NCI-H2107 treated with DMSO at 0.1 percent for 48 hours (cell line): ENCODE results near the gene NGDN.

Source experiments
- DNase-seq: peaks from one replicate; lab custom pipeline; 2025; ENCODE audit not compliant: unreplicated experiment; lab: John Stamatoyannopoulos, UW

Gene NGDN

DNA sequence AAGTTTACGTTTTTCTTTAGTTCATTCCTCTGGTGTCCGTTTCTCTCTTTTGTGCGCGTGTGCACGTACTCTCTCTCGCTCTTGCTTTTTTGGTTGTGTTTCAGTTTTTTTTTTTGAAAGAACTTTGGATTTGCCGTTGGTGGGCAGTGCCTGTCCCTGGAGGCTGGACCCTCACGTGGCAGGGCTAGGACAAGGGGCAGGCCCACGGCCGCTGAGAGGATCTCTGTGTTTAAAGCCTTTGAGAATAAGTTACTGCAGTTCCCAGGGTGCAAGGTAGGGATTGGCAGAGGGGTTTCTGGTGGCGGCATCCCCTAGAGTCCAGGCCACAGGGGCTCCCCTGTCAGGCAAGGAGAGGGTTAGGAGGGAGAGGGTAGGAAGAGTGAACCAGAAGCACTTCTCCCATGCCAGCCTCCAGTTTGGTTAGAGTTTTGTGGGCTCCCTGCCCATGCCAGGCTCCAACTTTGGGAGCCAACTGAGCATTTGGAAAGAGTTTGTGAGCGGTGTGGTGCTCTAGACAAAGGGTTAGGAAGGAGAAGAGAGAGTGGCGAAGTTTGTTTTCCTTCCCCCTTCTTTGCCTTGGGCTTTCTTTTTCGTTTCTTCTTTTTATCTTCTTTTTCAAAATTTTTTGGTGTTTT, 51.5 kb downstream of the NGDN start:
- DNase-seq = no peak

DNA sequence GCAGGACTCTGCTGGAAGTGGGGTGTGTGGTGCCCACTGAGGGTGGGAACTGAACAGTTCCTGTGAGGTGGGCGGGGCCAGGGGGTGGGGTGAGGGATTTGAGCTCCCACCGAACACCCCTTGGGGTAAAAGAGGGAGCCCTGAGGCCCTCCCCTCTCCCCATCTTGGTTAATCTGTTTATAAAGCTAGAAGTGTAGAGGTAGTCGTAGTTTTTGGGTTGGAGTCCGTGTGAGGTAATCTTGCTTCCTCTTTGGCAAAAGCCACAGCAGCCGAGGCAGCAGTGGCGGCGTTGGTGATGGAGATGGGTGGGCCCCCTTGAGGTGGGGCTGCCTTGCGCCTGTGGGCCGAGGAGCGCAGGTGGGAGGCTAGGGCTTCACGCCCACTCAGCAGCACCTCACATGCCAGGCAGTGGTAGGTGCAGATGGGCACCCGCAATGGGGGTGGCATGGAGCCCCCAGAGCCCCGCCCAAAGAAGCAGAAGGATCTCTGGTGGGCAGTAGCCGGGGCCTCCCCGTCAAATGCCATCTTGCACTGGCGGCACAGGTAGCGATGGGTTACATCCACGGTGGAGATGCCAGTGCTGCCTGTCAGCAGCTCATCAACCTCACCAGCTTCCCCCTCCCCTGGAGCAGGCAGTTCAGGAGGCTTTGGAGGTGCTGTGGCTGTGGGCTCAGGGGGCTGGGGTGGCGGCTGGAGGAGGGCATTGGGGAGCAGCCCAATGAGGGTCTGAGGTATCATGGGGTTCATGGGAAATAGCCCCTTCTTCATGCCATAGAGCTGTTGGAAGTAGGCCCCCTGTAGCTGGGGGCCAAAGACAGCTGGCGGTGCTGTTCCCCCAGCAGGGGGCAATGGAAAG, 52.5 kb downstream of the NGDN start:
- DNase-seq = no peak

DNA sequence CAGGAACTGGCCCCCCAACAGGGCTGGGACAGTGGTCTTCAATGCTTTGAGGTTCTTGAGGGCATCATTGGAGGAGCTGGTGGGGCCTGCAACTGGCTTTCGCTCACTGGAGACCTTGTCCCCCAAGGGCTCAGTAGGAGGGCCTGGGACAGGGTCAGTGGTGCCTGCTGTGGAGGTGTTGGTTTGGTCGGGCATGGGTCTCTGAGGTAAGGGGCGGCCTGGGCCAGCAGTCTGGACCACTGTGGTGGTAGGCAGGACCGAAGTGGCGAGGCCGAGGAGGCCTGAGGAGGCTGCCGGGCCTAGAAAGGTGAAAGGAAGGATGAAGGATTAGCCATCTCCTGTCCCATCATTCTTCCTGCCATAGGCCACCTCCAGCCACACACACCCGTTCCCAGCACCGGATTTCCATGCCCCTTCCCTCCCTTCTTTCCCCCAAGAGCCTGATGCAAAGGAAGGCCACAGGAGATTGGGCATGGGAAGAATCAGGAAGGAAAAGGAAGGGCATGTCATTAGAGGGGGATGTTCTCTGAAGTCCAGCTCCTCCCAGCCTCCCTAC, 53.2 kb downstream of the NGDN start:
- no peak for DNase-seq

DNA sequence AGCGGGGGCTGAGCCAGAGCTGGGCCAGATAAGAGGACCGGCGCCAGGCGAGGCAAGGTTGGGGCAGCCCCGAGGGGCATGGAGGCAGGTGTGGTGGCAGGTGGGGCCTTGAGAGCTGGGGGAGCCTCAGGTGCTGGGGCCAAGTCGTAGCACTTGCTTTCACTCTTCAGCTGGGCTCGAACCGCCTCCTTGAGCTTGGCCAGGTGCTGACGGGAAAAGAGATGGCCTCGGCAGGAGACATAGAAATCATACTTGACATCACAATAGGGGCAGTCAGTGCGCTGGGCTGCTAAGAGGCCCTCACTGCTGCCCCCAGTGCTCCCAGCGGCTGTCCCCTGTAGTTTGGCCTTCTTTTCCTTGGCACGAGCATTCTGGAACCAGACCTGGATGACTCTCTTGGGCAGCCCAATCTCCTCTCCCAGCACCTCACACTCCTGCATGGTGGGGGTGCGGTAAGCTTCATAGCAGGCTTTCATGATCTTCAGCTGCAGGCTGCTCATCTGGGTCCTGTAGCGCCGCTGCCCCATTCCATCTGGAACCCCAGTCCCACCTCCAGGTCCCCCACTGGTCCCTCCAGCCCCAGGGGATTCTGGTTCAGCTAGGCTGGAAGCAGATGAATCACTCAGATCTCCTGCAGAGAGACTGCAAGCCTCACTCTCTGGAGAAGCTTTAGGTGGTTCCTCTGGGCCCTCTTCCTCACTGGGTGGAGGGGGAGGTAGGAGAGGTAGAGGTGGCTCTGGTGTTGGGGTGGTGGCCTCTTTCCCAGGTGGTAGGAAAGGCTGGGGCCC, 53.9 kb downstream of the NGDN start:
- no peak for DNase-seq

DNA sequence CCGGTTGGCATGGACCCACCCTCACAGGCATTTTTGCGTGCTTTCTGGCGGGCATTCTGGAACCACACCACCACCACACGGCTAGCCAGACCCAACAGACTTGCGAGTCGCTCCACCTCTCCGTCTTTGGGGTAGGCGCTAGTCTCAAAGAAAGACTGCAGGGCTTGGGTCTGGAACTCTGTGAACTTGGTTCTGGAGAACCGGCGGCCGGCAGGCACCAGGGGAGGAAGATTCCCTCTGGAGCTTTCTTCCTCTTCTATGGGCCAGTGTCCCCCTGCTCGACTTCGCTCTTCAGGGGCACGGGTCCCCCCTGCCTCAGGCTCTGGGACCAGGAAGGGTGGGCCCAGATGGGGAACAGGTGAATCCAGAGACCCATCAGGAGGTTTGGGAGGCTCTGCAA, 55.5 kb downstream of the NGDN start:
- DNase-seq = no peak

DNA sequence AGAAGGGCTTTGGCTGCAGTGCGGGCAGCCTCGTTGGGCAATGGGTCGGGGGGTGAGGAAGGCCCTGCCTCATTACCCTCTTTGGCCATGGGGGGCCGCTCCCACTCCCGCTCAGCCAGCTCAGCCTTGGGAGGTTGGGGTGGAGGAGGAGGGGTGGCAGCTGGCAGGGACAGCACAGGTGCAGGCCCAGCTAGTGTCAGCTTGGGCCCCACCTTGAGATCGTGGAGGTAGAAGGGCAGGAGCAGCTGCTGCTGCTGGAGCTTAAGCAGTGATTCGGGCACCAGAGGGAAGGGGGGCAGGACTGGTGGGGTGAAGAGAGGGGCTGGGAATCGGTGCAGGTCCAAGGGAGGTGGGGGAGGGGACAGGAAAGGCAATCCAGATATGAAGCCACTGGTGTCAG, 56.1 kb downstream of the NGDN start:
- no peak for DNase-seq
